ENCODE measurements around the gene PLEKHS1.

- TF ChIP-seq CTCF (IDR thresholded peaks at IDR 0.05; ENCODE audit: low read length) (no peak), EZH2 (IDR thresholded peaks at IDR 0.05; ENCODE audit: borderline replicate concordance, low read length) (no peak)
These were observed at the start of gene PLEKHS1 for GRCh38 chr10:113751181-113751732.
